HUES6 (cell line): ENCODE data around the gene NOTUM.

Experiments
- H3K27ac ChIP-seq: 2 replicates; pipeline ENCODE4 v1.7.0; 2013; ENCODE audit warnings: low read depth, mild to moderate bottlenecking, low read length, inconsistent platforms
- H3K27me3 ChIP-seq: 2 replicates; pipeline ENCODE4 v1.6.1; 2013; ENCODE audit warnings: low read length; ENCODE audit not compliant: control insufficient read depth, insufficient read depth
- H3K36me3 ChIP-seq: 2 replicates; pipeline ENCODE4 v1.6.1; 2013; ENCODE audit warnings: low read length; ENCODE audit not compliant: control insufficient read depth, insufficient read depth
- H3K4me1 ChIP-seq: 2 replicates; pipeline ENCODE4 v1.6.1; 2013; ENCODE audit warnings: low read length; ENCODE audit not compliant: control insufficient read depth, insufficient read depth
- H3K4me3 ChIP-seq: 2 replicates; pipeline ENCODE4 v1.5.1; 2013; ENCODE audit warnings: low read depth, low read length
- H3K9ac ChIP-seq: one replicate; pipeline ENCODE4 v1.6.1; 2013; ENCODE audit warnings: mild to moderate bottlenecking, low read length
- H3K9me3 ChIP-seq: 2 replicates; pipeline ENCODE4 v1.6.1; 2013; ENCODE audit warnings: low read depth, low read length; ENCODE audit not compliant: control insufficient read depth, insufficient read depth

Gene NOTUM

GRCh38 chr17:81968850-81969812 is 8.1 kb upstream of the NOTUM start:
- H3K36me3 ChIP-seq, result no peaks in the 10 kb centered on the region
- peaks cover 16% of the 10 kb centered on the region for H3K27me3 ChIP-seq
- H3K4me3 ChIP-seq, result no peak overlapping the region
- peaks cover 10% of the 10 kb centered on the region; the same call in 1 of the 2 replicates for H3K9me3 ChIP-seq
- no peak overlapping the region for H3K9ac ChIP-seq
- no peak overlapping the region for H3K27ac ChIP-seq
- peaks cover 21% of the 10 kb centered on the region for H3K4me1 ChIP-seq

GRCh38 chr17:81968396-81968745 is 7.4 kb upstream of the NOTUM start:
- Histone ChIP-seq H3K4me1 (peaks cover 28% of the 10 kb centered on the region), H3K27ac (no peak overlapping the region), H3K9ac (peak overlapping the region; percentile 12), H3K27me3 (peaks cover 23% of the 10 kb centered on the region), H3K9me3 (peaks cover 6% of the 10 kb centered on the region; the same call in 1 of the 2 replicates), H3K36me3 (no peaks in the 10 kb centered on the region), H3K4me3 (no peak overlapping the region)

- peaks cover 29% of the 10 kb centered on the region for H3K27me3 ChIP-seq
- peak overlapping the region; percentile 65 for H3K9ac ChIP-seq
- peaks cover 34% of the 10 kb centered on the region for H3K4me1 ChIP-seq
- H3K27ac ChIP-seq, result no peak overlapping the region
- peak overlapping the region; percentile 45 for H3K4me3 ChIP-seq
- H3K9me3 ChIP-seq, result peaks cover 4% of the 10 kb centered on the region; the same call in 1 of the 2 replicates
- no peaks in the 10 kb centered on the region for H3K36me3 ChIP-seq
Observed at GRCh38 chr17:81967533-81968395, 6.8 kb upstream of the NOTUM start.

GRCh38 chr17:81967244-81967532 is 6.2 kb upstream of the NOTUM start:
- Histone ChIP-seq H3K27me3 (peaks cover 35% of the 10 kb centered on the region), H3K9ac (peak overlapping the region; percentile 65), H3K9me3 (no peaks in the 10 kb centered on the region), H3K36me3 (no peaks in the 10 kb centered on the region), H3K4me3 (0 out of 2 replicates have a peak overlapping the region, but pooled peaks have one; percentile 19), H3K4me1 (peaks cover 39% of the 10 kb centered on the region), H3K27ac (no peak overlapping the region)

- no peaks in the 10 kb centered on the region for H3K9me3 ChIP-seq
- H3K4me3 ChIP-seq, result 0 out of 2 replicates have a peak overlapping the region, but pooled peaks have one; percentile 19
- no peak overlapping the region for H3K27ac ChIP-seq
- H3K4me1 ChIP-seq, result peaks cover 42% of the 10 kb centered on the region
- no peaks in the 10 kb centered on the region for H3K36me3 ChIP-seq
- no peak overlapping the region for H3K9ac ChIP-seq
- H3K27me3 ChIP-seq, result peaks cover 41% of the 10 kb centered on the region
Observed at GRCh38 chr17:81966343-81967243, 5.6 kb upstream of the NOTUM start.

- Histone ChIP-seq H3K27me3 (peaks cover 62% of the 10 kb centered on the region), H3K4me1 (peaks cover 42% of the 10 kb centered on the region), H3K9me3 (no peaks in the 10 kb centered on the region), H3K9ac (no peak overlapping the region), H3K27ac (no peak overlapping the region), H3K36me3 (no peaks in the 10 kb centered on the region), H3K4me3 (no peak overlapping the region)
Observed at GRCh38 chr17:81964081-81964849, 3.3 kb upstream of the NOTUM start.

- Histone ChIP-seq H3K9ac (no peak overlapping the region), H3K4me3 (no peak overlapping the region), H3K9me3 (no peaks in the 10 kb centered on the region), H3K36me3 (no peaks in the 10 kb centered on the region), H3K27me3 (peaks cover 77% of the 10 kb centered on the region), H3K27ac (no peak overlapping the region), H3K4me1 (peaks cover 40% of the 10 kb centered on the region)
Observed at GRCh38 chr17:81962499-81963441, 1.8 kb upstream of the NOTUM start.

GRCh38 chr17:81961521-81962498 is 823 bp upstream of the NOTUM start:
- Histone ChIP-seq H3K4me1 (peaks cover 31% of the 10 kb centered on the region), H3K4me3 (peak overlapping the region; percentile 49), H3K36me3 (no peaks in the 10 kb centered on the region), H3K9me3 (no peaks in the 10 kb centered on the region), H3K9ac (peak overlapping the region; percentile 29), H3K27me3 (peaks cover 77% of the 10 kb centered on the region), H3K27ac (no peak overlapping the region)
